ENCODE results near the gene XYLT1.

Gene XYLT1

DNA sequence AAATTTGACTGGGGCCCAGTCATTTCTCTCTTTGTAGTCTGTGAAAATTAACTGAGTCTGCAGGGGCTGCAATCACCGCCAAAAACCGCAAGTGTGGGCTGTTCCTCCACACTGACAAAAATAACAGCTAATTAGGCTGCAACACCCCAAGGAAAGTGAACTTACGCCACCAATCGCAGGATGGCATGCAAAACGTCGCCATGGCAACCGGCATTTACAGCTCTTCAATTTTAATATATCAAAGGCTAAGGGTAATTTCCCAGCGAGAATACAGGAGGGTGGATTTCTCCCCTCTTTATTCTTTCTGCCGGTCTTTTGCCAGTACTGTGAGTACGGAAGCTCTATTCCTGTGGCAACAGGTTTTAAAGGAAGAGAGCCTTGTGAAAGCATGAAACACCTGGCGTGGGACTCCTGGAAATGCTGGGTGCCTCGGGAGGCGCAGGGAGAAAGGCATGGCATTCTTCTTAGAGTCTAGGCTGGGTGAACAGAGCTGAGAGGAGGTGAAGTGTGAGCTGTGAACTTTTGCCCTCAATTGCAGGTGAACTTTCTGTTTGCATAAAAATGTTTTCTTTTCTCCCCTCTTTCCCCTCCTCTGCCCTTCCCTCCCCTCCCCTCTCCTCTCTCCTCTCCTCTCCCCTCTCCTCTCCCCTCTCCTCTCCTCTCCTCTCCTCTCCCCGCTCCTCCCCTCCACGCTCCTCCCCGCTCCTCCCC lies 399.7 kb downstream of the XYLT1 start:
- DNase-seq, result peak; percentile 26

DNA sequence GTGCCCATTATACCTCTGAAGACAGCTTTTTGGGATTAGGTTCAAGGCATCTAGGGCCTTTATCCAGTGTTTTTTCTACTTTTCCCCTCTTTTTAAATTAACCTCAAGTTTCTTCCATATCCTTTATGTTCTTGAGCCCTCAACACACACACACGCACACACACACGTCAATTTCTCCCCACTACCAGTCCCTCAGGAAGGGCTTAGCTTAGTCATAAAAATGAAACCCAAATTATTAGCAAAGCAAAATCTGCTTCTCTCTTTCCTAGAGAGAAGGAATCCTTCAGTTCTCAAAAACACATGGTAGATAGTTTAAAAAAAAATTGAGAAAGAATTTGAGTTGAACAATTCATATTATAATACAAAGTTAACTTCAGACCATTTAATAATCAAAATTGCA lies 401.1 kb downstream of the XYLT1 start:
- no peak for DNase-seq

GRCh38 chr16:17068524-17068923 lies 402.2 kb downstream of the XYLT1 start:
- DNase-seq, result no peak

DNA sequence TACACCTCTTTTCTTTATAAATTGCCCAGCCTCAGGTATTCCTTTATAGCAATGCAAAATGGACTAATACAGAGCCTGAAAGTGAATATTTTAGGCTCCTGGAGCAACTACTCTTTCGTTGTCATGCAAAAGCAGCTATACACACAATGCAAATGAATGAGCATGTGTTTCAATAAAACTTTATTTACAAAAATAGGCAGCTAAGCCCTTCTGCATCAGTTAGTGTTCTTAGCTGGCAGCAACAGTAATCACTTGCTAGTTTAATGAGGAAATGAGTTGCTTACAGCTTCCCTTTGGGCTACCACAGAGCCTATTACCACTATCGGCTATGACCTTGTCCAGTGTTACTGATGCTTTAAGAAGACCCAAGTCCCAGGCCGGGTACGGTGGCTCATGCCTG lies 402.9 kb downstream of the XYLT1 start:
- DNase-seq, result no peak

GRCh38 chr16:17063201-17064139 lies 407.3 kb downstream of the XYLT1 start:
- DNase-seq, result no peak

DNA sequence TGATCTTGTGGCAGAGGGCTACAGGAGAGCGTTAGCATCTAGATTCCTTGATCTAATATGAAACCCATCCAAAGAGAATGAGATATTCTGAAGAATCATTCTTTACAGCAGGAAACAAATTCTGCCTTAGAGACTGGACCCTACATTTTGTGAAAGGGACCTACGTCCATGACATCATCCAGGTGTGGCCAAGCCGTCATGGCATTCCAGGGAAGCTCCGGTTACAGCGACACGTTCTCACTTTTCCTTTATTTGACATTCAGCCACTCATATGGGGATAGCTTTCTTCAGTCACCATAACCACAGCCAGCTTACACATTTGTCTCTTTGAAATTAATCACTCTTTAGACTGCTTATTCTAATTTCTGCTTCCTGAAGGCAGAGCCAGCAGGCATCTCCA lies 408.1 kb downstream of the XYLT1 start:
- no peak for DNase-seq

DNA sequence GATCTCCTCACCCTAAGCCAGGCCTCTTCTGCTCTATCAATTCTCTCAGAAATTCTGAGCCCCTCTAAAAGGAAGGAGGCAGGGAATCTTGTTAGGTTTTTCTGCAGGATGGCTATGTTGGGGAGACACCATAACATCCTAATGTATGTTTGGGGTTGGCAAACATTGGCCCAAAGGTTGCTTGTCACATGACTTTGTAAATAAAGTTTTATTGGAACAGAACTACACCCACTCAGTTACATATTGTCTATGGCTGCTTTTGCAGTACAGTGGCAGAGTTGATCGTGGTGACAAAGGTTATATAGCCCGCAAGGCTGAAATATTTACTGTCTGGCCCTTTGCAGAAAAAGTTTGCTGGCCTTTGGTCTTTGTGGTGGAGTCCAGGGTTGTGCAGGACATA lies 409.4 kb downstream of the XYLT1 start:
- no peak for DNase-seq

DNA sequence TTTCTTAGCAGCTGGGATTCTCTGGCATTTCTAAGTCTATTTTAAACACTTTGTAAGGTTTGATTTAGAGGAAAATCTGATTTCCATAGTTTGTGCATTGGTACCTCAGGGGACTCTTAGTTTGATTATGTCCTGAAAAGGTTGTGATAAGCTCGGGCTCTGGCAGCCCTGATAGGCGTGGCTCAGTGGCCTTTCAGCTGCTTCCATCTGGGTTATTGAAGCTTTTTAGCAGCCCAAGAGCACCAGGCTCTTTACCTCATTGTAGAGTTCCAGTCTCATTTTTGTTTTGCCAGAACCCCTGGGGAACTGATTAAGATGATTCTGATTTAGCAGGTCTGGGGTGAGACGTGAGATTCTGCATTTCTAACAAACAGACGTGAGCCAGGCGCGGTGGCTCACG lies 412.3 kb downstream of the XYLT1 start:
- DNase-seq, result no peak

DNA sequence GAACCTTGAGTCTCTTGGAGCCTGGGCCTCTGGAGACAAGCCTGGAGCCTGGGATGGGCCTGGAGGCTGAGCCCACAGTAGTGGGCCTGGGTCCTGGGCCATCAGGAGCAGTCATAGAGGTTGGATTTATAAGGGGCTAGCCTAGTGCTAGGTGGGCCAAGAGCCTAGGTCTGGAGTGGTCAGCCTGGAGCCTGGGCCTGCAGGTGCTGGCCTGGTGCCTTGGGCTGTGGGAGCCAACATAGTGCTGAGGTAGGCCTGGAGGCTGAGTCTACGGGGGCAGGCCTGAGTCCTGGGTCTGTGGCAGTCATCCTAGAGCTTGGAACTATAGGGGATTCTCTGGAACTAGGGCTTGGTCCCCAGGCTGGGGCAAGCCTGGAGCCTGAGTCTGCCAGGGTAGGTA lies 414.1 kb downstream of the XYLT1 start:
- DNase-seq, result no peak

DNA sequence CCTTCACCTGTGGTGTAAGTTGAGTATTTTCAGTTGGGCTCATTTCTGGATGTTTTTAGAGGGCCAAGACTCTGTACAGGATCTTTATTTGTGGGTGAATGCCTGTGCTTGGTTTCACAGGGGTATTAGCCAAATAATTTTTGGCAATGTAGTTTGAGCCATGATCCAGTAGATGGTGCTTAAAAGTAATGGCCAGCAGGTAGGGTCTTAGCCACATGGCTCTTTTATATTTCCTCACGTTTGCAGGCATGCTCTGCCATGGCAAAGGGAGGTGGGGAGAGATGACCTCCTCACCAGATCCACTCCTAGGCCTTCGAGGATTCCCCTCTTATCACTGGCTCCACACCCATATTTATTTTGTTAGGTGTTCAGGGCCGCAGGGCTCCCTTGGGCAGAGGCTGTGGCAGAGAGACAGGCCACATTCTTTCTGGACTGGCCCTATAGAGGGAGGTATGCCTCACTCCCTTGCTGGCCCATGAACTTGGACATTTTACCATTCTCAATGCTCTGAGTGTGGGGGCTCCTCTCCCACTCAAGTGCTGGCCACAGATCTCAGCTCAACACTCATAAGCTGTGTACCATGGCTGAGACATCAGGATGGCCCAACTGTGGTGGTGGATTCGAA lies 417.1 kb downstream of the XYLT1 start:
- DNase-seq, result no peak

Measured in retina (tissue), 1 donor.